GM19099 (cell line): Measurements from ENCODE around the gene SLBP.

Experiments used
- POLR2A ChIP-seq: IDR thresholded peaks from 3 replicates; pipeline ENCODE4 v1.6.1; 2011; ENCODE audit warnings: low read depth; ENCODE audit not compliant: insufficient read length; ENCODE audit errors: extremely low read depth

The SLBP gene

GRCh38 chr4:1648962-1649361 lies 63.2 kb downstream of the SLBP start:
- no peak for TF ChIP-seq POLR2A

GRCh38 chr4:1647432-1647831 lies 64.7 kb downstream of the SLBP start:
- no peak for TF ChIP-seq POLR2A

GRCh38 chr4:1646690-1647089 lies 65.4 kb downstream of the SLBP start:
- TF ChIP-seq POLR2A, result no peak

GRCh38 chr4:1644891-1645657 lies 67.0 kb downstream of the SLBP start:
- no peak for TF ChIP-seq POLR2A

GRCh38 chr4:1643971-1644735 lies 68.0 kb downstream of the SLBP start:
- TF ChIP-seq POLR2A, result no peak
